Measurements from ENCODE around the gene ZBTB46. TPM values are rescaled to one million over a fixed set of nuclear protein-coding genes. Genes with fewer than 3 reads are reported as not detected.

The ZBTB46 gene
- total RNA-seq, 1 experiment from 2014 or later: 27.1 TPM

GRCh38 chr20:63706027-63706695 is 124.9 kb downstream of the ZBTB46 start:
- Mint-ChIP-seq H3K4me1 (peaks cover 8 to 16% of the 10 kb centered on the region in 2 experiments), H3K27me3 (ENCODE audit: low read depth) (no peaks in the 10 kb centered on the region), H3K27ac (peak overlapping the region in 1 of 3 experiments; percentile 38; a peak in 1 of 7 replicates), H3K36me3 (ENCODE audit: insufficient read depth in 1 of 3, low read depth in 3 of 3) (peaks cover 36 to 49% (median 48%) of the 10 kb centered on the region in 3 experiments), H3K9me3 (no peaks in the 10 kb centered on the region), H3K4me3 (peak overlapping the region; percentile 89 to 91)
- Histone ChIP-seq H3K56ac (ENCODE audit: insufficient read length, low read depth, low read length) (no peak overlapping the region), H3K14ac (ENCODE audit: insufficient read depth, low read length) (no peak overlapping the region), H2BK15ac (ENCODE audit: low read depth, low read length) (no peak overlapping the region), H3K4me1 (ENCODE audit: insufficient read depth, low read length) (no peaks in the 10 kb centered on the region), H4K91ac (ENCODE audit: insufficient read length, low read depth, low read length) (no peak overlapping the region), H3K9ac (ENCODE audit: extremely low read depth, insufficient read length, low read length) (no peak overlapping the region), H3K18ac (ENCODE audit: insufficient read length, low read depth, low read length) (no peak overlapping the region), H2AK5ac (ENCODE audit: insufficient read length, low read length) (no peak overlapping the region), H4K5ac (ENCODE audit: insufficient read length, low read depth, low read length) (no peak overlapping the region), H3K9me3 (ENCODE audit: control insufficient read depth, low read depth, low read length) (no peaks in the 10 kb centered on the region), H2BK5ac (ENCODE audit: insufficient read length, low read length) (no peak overlapping the region), H3T11ph (ENCODE audit: low read length) (no peak overlapping the region), H3K27me3 (ENCODE audit: insufficient read depth, low read length) (no peaks in the 10 kb centered on the region), H3K23me2 (ENCODE audit: insufficient read length, low read depth, low read length, poor library complexity, severe bottlenecking) (peaks cover 12% of the 10 kb centered on the region), H2AFZ (ENCODE audit: low read length) (no peak overlapping the region), H2BK12ac (ENCODE audit: insufficient read length, low read depth, low read length) (no peak overlapping the region), H3K4ac (ENCODE audit: low read depth, low read length) (no peak overlapping the region), H3K79me2 (ENCODE audit: insufficient read depth, low read length) (peaks cover 8% of the 10 kb centered on the region; the same call in 1 of the 2 replicates), H2BK20ac (ENCODE audit: low read depth, low read length, poor library complexity, severe bottlenecking) (no peak overlapping the region), H3K4me2 (ENCODE audit: insufficient read depth, insufficient read length, low read length) (no peak overlapping the region), H3K79me1 (ENCODE audit: insufficient read depth, low read depth, low read length, poor library complexity, severe bottlenecking) (peaks cover 4% of the 10 kb centered on the region), H2BK120ac (ENCODE audit: low read depth, low read length, poor library complexity, severe bottlenecking) (no peak overlapping the region), H3K23ac (ENCODE audit: insufficient read length, low read depth, low read length) (no peak overlapping the region), H3K27ac (ENCODE audit: insufficient read length, low read depth, low read length) (no peak overlapping the region), H4K20me1 (ENCODE audit: control insufficient read depth, insufficient read depth, insufficient read length) (no peaks in the 10 kb centered on the region), H4K8ac (replicated peaks; ENCODE audit: insufficient read length, low read depth, low read length) (no peak overlapping the region)
- no CpG with 5 or more reads among the region's 12 CpGs for whole genome bisulfite sequencing (ENCODE audit: extremely low coverage, insufficient read length, low lambda C conversion rate)
- TF ChIP-seq, protein P1, sequence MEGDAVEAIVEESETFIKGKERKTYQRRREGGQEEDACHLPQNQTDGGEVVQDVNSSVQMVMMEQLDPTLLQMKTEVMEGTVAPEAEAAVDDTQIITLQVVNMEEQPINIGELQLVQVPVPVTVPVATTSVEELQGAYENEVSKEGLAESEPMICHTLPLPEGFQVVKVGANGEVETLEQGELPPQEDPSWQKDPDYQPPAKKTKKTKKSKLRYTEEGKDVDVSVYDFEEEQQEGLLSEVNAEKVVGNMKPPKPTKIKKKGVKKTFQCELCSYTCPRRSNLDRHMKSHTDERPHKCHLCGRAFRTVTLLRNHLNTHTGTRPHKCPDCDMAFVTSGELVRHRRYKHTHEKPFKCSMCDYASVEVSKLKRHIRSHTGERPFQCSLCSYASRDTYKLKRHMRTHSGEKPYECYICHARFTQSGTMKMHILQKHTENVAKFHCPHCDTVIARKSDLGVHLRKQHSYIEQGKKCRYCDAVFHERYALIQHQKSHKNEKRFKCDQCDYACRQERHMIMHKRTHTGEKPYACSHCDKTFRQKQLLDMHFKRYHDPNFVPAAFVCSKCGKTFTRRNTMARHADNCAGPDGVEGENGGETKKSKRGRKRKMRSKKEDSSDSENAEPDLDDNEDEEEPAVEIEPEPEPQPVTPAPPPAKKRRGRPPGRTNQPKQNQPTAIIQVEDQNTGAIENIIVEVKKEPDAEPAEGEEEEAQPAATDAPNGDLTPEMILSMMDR (conservative IDR thresholded peaks at IDR 0.05): no peak
- no peak for DNase-seq
